Gastrocnemius medialis (tissue), 4 donors: ENCODE measurements around the gene CLSTN2. TPM values are rescaled to one million over a fixed set of nuclear protein-coding genes. Genes with fewer than 3 reads are reported as not detected.

ENCODE experiments used
- ATAC-seq, 2 donors: fragments of 150-250 bp; one replicate each; pipeline ENCODE4 v1.9.1; 2016
- DNase-seq, 2 donors: peaks; one replicate each; pipeline ENCODE4 v3.0.0-alpha.2; 2019
- H3K27ac ChIP-seq, 4 donors: fragments of 200-600 bp; sonication (generic); 1 replicate in 1 of 4; 2 replicates in 3 of 4; pipeline ENCODE4 v1.5.1; 2016 to 2018; ENCODE audit warnings: mild to moderate bottlenecking in 2 of 4, moderate library complexity in 1 of 4
- H3K27me3 ChIP-seq, 3 donors: fragments of 200-600 bp; sonication (generic) in 2 of 3; 1 replicate in 1 of 3; 2 replicates in 2 of 3; pipeline versions ENCODE4 v1.5.1 to v1.6.0; 2016 to 2019; ENCODE audit warnings: mild to moderate bottlenecking in 1 of 3, moderate library complexity in 1 of 3
- H3K36me3 ChIP-seq, 2 donors: fragments of 200-600 bp; sonication (generic) in 1 of 2; one replicate each; pipeline ENCODE4 v1.5.1; 2017 to 2018
- H3K4me1 ChIP-seq, 2 donors: fragments of 200-600 bp; sonication (generic) in 1 of 2; one replicate each; pipeline ENCODE4 v1.5.1; 2016 to 2017; ENCODE audit warnings: mild to moderate bottlenecking in 2 of 2
- H3K4me3 ChIP-seq, 4 donors: fragments of 200-600 bp; sonication (generic) in 3 of 4; 1 replicate in 1 of 4; 2 replicates in 3 of 4; pipeline ENCODE4 v1.5.1; 2016 to 2019; ENCODE audit warnings: mild to moderate bottlenecking in 2 of 4
- H3K9me3 ChIP-seq, 3 donors: fragments of 200-600 bp; sonication (generic) in 2 of 3; 1 replicate in 1 of 3; 2 replicates in 2 of 3; pipeline ENCODE4 v1.5.1; 2016 to 2019
- POLR2A ChIP-seq, 2 donors: fragments of 450-650 bp; IDR thresholded peaks; one replicate each; pipeline ENCODE4 v1.6.1; 2017; ENCODE audit warnings: antibody characterized with exemption in 2 of 2, mild to moderate bottlenecking in 2 of 2, moderate library complexity in 2 of 2
- in situ Hi-C, 4 donors: fragments of 200-750 bp; cut with MboI; loops; one replicate each; pipeline versions ENCODE4 v1.15.0 to v1.8.0; 2017; ENCODE audit warnings: low sequenced_read_pairs in 4 of 4
- intact Hi-C: fragments of 100-400 bp; cut with DNase I; formaldehyde crosslinking; loops from one replicate; pipeline ENCODE4 v1.15.1; 2023; ENCODE audit warnings: low total_unique reads
- total RNA-seq, 4 donors: library from RNA; depleted of rRNA; stranded (reverse); fragments of >200 nt; gene quantifications; one replicate each; pipeline versions ENCODE4 v1.1.0 to v1.2.3, GENCODE V29; 2016
- TF ChIP-seq, protein P1 (sequence below), 5 experiments: fragments of 450-650 bp in 3 of 5; fragments of 200-600 bp in 2 of 5; sonication (generic) in 2 of 5; IDR thresholded peaks in 4 of 5; conservative IDR thresholded peaks in 1 of 5; 1 replicate in 4 of 5; 2 replicates in 1 of 5; pipeline ENCODE4 v1.5.1; 2016 to 2019; ENCODE audit warnings: antibody characterized with exemption in 5 of 5, mild to moderate bottlenecking in 3 of 5, moderate library complexity in 3 of 5

Gene CLSTN2
- total RNA-seq, 4 donors from 2014 or later, result 1.1 to 4.9 (median 4.0) TPM

- TF ChIP-seq, protein P1, sequence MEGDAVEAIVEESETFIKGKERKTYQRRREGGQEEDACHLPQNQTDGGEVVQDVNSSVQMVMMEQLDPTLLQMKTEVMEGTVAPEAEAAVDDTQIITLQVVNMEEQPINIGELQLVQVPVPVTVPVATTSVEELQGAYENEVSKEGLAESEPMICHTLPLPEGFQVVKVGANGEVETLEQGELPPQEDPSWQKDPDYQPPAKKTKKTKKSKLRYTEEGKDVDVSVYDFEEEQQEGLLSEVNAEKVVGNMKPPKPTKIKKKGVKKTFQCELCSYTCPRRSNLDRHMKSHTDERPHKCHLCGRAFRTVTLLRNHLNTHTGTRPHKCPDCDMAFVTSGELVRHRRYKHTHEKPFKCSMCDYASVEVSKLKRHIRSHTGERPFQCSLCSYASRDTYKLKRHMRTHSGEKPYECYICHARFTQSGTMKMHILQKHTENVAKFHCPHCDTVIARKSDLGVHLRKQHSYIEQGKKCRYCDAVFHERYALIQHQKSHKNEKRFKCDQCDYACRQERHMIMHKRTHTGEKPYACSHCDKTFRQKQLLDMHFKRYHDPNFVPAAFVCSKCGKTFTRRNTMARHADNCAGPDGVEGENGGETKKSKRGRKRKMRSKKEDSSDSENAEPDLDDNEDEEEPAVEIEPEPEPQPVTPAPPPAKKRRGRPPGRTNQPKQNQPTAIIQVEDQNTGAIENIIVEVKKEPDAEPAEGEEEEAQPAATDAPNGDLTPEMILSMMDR (IDR thresholded peaks at IDR 0.05 in 4 of 5, conservative IDR thresholded peaks at IDR 0.05 in 1 of 5), result no peak
- no peak for TF ChIP-seq POLR2A (IDR thresholded peaks at IDR 0.05)
Observed at GRCh38 chr3:140432229-140432669, 497.3 kb downstream of the CLSTN2 start.

GRCh38 chr3:140433431-140433830, 498.4 kb downstream of the CLSTN2 start:
- Histone ChIP-seq H3K27ac (no peak overlapping the region), H3K27me3 (no peaks in the 10 kb centered on the region), H3K4me1 (no peaks in the 10 kb centered on the region), H3K4me3 (no peak overlapping the region), H3K9me3 (no peaks in the 10 kb centered on the region), H3K36me3 (no peaks in the 10 kb centered on the region)
- in situ Hi-C loops, result no loop called here
- no peak for DNase-seq
- TF ChIP-seq POLR2A (IDR thresholded peaks at IDR 0.05), result no peak
- TF ChIP-seq, protein P1 (IDR thresholded peaks at IDR 0.05 in 4 of 5, conservative IDR thresholded peaks at IDR 0.05 in 1 of 5), result no peak
- intact Hi-C loops, result no loop called here
- no peak for ATAC-seq

More at GRCh38 chr3:140432229-140432669, 497.3 kb downstream of the CLSTN2 start:
- Histone ChIP-seq H3K4me1 (no peaks in the 10 kb centered on the region), H3K9me3 (no peaks in the 10 kb centered on the region), H3K27ac (no peak overlapping the region), H3K27me3 (no peaks in the 10 kb centered on the region), H3K4me3 (no peak overlapping the region), H3K36me3 (no peaks in the 10 kb centered on the region)
- DNase-seq (no peak), ATAC-seq (no peak)
- intact Hi-C loops (no loop called here), in situ Hi-C loops (no loop called here)

GRCh38 chr3:140434261-140434905, 499.4 kb downstream of the CLSTN2 start:
- intact Hi-C loops, result no loop called here
- H3K27ac ChIP-seq, result no peak overlapping the region
- no peaks in the 10 kb centered on the region for H3K9me3 ChIP-seq
- in situ Hi-C loops, result no loop called here
- no peak overlapping the region for H3K4me3 ChIP-seq
- H3K27me3 ChIP-seq, result no peaks in the 10 kb centered on the region
- ATAC-seq (no peak), DNase-seq (no peak)
- no peaks in the 10 kb centered on the region for H3K36me3 ChIP-seq
- TF ChIP-seq, protein P1 (IDR thresholded peaks at IDR 0.05 in 4 of 5, conservative IDR thresholded peaks at IDR 0.05 in 1 of 5), result no peak
- no peak for TF ChIP-seq POLR2A (IDR thresholded peaks at IDR 0.05)
- H3K4me1 ChIP-seq, result no peaks in the 10 kb centered on the region

DNA sequence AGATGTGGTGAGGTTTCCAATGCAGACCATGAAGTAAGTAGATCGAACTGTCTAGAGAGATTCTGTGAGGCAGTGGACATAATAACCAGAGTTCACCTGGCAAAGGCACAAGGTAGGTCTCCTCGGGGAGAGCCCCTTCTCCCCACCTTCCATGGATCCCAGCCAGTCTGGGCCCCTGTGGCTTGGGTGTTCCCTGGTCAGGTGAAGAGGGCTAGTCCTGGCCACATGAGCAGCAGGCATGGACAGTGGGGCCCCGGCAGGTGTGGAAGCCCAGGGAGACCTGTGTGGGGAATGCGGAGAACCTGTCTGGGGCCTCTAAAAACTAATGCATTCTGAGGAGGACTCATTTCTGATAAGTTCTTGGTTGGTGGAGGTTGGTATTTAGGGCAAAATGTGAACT, 501.4 kb downstream of the CLSTN2 start:
- Histone ChIP-seq H3K9me3 (no peaks in the 10 kb centered on the region), H3K4me1 (no peaks in the 10 kb centered on the region), H3K27ac (no peak overlapping the region), H3K4me3 (no peak overlapping the region), H3K27me3 (no peaks in the 10 kb centered on the region), H3K36me3 (no peaks in the 10 kb centered on the region)
- TF ChIP-seq, protein P1 (IDR thresholded peaks at IDR 0.05 in 4 of 5, conservative IDR thresholded peaks at IDR 0.05 in 1 of 5), result no peak
- TF ChIP-seq POLR2A (IDR thresholded peaks at IDR 0.05), result no peak
- ATAC-seq (no peak), DNase-seq (no peak)
- intact Hi-C loops, result no loop called here
- in situ Hi-C loops, result no loop called here
